Effector CD4-positive, alpha-beta T cell (primary cell): ENCODE results near the gene ZNF217.
"Not testable (repeated sequence)": the region's sequence is repeated elsewhere in the genome, so short reads cannot be mapped to it uniquely, and the experiment has no call there.

ENCODE experiments used
- DNase-seq: peaks from one replicate; pipeline ENCODE4 v3.0.0-alpha.2; 2020

The ZNF217 gene

DNA sequence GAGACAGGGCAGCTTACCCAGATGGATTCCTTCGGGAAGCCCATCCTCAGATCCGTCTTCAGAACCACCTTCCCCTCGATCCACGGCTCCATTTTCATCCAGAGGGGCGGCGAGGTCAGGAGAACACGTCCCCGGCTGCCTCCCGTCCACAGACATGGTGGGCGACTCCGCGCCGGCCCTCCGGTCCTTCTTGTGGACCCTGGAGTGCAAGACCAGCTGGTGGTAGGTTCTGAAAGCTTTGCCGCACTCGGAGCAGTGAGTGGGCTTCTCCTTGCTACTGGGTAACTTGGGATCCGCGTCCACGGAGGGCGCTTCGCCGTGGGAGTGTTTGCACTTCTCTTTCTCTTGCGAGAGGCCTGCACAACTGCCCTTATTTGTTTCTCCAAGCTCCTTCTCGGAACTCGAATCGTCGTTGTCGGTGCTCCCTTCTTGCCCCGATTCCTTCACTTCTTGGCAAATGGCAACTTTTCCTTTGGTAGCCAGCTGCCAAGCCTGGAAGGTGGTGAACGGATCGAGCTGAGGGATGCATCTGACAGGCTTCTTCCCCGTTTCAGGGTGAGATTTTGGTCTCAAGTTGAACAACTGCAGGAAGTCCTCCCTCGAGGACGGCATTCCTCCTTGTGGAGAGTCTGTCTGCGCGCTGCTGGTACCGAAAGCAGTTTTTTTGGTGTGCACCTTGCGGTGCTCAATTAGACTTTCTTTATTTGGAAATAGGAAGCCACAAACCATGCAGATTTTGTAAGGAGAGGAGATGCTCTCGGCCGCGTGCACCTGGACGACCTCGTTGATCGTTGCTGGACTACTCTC, 12.0 kb downstream of the ZNF217 start:
- DNase-seq: no peak

DNA sequence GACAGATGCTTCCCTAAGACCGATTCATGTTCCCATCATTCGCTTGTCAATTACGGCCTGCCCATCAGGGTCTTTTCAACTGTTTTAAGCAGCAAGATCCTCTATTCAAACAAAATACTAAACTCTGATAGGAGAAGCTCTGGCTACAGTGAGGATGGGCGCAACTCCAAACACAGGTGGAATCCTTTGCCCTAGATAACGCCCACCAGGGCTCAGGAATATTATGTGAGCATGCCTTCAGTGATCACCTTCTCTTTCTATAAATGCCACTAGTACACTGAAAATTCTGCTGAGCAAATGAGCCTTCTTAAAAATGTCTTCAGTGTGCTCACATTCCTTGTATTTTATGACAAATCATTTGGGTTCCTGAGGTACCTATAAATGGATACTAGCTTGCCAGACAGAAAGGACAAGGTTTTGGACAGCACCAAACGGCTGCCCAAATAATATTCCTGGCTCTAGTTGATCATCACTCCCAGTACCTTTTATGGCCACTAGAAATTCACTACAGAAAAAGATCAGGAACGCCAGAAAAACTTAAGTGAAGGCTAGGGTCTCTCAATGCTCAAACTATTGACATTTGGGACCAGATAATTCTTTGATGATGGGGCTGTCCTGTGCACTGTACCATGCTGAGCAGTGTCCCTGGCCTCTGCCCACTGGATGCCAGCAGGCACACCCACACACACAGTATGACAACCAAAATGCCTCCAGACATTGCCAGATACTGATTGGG, 13.1 kb downstream of the ZNF217 start:
- DNase-seq: no peak

DNA sequence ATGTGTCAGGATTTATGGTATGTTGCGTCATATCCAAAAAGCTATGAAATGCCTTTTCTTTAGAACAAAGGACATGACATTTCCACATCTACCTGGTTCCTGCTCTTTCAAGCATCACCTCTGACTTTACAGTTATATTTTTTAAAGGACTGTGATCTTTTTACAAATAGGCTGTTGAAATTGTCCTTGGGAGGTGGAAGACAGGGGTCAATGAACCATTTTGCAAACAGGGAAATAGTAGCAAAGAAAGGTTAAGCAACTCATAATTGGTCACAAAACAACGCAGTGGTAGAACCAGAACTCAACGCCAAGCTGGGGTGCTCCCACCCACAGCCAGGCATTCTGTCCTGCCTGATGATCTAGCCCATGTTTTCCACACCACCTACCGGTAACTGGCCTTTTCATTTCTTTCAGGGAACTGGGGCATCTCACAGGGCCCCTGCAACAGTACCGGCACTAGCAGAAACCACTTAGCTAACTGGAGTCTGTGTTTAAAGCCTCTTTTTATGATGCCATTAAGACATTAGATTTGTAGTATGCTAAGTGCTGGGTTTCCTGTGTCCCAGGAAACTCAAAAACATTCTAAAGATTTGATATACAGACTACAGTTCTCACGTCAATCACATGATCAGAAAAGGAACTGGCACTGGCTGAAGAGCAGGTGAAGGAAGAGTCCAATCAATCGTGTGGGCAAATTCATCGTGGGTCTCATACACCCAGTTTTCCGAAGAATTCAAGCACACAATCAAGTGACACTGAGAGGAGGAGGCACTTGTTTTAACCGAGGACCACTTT, 13.9 kb downstream of the ZNF217 start:
- no peak for DNase-seq

GRCh38 chr20:53579266-53579580, 14.4 kb downstream of the ZNF217 start:
- DNase-seq: no peak

DNA sequence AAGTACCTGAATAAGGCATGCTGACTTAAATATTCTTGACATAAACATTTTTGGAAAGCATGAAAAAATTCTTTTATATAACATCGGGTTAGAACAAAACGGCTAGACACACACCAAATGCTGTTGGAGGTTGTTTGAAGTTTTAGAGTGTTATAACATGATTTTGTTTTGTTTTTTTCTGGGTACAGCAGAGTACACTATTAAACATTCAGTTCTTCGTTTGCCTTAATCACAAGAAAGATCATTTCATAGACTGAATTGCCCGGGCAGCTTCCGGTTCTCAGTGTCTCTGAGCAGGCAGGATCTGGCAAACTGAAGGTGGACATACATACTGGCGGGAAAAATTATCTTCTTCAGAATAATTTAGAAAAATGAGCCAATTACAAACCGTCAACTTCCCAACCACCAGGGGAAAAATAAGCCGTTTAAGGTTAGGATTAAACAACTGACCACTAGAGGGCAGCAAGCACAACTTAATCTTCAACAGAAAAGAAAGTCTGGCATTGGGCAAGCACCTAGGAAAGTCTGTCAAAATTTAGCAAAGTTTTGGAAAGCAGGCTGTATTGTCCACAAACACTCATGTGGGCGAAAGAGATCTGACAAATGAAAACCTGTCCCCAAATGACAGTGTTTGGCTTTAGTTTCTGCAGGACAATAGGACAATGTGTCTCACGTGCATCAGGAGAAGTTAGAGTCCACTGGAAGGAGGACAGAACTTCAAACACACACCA, 15.0 kb downstream of the ZNF217 start:
- DNase-seq: peak; percentile 74

GRCh38 chr20:53576586-53577318, 16.9 kb downstream of the ZNF217 start:
- no peak for DNase-seq

- no peak for DNase-seq
Observed at GRCh38 chr20:53576195-53576580, 17.5 kb downstream of the ZNF217 start.

DNA sequence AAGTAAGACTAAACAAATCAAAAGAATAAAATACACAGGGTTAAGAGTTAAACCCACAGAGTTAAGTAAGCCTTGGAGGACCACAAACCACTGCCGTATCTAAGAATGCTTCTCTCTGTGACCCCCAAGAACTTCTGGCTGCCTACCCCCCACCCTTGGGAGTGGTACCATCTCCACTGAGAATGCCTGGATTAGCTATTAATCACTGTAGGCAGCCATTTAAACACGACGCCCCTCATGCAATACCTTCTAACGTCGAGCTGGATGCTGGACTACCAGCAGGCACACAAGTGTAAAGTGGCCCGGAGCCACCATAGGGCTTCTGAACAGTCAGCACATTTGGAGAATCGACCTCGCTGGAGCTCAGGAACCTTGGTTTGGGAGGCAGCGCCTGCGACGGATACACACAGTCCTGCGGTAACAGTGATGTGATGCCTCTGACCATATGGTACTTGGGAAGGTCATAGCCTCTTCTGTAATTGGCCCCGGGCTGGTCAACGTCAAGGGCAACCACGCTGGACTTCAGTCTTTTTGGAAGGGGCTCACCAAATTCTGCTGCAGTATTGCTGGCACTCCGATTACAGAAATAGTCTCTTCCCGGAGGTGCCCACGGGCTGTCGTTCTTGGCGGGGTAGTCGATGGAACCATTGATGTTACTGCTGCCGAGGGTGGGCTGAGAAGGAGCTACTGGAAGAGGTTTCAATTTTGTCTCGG, 18.0 kb downstream of the ZNF217 start:
- DNase-seq: no peak

DNA sequence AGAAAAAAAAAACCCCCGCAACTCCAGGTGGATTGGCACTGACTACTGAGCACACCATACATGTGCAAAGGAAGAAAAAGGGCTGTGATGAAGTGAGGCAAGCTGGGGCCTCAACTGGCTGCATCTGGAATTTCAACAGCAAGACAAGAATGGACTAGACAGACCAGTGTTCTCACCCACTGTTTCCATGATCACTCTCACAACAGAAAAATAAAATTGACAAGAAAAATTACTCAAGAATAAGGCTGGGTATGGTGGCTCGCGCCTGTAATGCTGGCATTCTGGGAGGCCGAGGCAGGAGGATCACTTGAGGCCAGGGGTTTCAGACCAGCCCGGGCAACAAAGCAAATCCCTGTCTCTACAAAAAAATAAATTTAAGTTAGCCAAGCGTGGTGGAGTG, 18.8 kb downstream of the ZNF217 start:
- no peak for DNase-seq

GRCh38 chr20:53574259-53574789, 19.3 kb downstream of the ZNF217 start:
- no peak for DNase-seq

DNA sequence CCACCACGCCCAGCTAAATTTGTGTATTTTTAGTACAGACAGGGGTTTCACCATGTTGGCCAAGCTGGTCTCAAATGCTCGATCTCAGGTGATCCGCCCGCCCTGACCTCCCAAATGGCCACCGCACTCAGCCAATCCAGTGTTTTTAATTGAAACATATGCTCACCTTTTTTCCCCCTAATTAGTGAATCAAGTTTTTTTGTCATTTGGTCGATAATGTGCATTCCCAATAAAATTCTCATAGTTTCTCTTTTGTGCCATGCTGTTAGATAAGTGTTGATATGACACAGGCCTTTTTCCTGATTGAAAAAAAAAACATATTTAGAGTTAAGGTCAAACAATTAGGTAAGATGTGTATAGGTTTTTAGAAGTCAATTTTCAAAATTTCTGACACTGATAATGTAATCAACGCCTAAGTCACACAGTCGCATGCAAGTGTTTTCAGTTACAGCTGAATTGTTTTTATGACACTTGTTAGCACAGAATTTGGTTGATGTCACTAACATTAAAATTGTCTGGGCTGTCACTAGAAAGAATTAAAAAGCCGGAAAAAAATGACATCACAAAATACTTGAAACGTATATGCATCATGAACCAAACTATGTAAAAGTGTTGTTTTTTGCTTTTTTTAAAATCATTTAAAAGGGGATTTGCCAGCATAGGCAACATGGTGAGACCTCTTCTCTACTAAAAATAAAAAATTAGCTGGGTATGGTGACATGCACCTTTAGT, 21.9 kb downstream of the ZNF217 start:
- DNase-seq: no peak

- no peak for DNase-seq
Observed at GRCh38 chr20:53570446-53571276, 23.0 kb downstream of the ZNF217 start.

DNA sequence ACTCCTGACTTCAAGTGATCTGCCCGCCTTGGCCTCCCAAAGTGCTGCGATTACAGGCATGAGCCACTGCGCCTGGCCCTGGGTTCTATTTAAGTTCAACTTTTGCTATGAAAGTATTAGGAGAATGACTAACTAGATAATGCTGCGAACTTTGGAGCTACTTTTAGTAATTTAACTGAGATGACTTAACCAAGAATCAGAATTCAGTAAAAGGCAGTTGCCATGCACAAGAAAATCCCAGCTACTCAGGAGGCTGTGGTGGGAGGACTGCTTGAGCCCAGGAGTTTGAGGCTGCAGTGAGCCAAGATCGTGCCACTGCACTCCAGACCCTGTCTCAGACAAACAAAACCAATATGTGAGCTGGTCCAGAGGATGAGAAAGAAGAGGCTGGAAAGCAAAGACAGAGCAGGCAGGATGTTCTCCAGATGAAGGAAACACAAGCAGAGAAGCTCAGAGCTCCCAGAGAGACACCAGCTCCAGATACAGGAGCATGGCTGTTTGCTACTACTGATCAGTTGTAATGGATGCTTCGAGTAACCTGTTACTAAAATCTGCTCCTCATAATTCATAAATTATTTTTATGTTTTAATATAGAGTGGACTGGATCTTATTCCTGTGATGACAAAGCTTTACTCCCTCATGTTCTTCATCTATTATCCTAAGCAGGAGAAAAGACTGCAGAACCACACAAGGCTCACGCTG, 23.9 kb downstream of the ZNF217 start:
- no peak for DNase-seq

DNA sequence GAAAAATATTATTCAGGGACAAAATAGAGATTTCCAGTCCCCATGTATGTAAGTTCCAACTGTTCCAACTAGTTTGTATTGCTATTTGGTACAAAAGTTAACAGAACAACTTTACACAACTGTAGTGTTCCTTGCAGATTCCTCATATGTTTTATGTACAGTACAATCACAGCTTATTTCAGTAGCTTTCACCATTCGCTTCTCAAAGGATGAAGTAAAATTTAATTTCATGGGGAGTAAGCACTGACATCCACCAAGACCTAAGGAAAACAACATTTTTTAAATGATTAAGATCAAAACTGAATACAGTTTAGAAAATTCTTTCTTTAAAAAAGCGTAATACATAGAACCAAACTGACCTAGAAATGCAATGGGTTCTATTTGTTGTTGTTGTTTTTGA, 24.6 kb downstream of the ZNF217 start:
- no peak for DNase-seq

GRCh38 chr20:53568351-53568750, 25.3 kb downstream of the ZNF217 start:
- DNase-seq: no peak

DNA sequence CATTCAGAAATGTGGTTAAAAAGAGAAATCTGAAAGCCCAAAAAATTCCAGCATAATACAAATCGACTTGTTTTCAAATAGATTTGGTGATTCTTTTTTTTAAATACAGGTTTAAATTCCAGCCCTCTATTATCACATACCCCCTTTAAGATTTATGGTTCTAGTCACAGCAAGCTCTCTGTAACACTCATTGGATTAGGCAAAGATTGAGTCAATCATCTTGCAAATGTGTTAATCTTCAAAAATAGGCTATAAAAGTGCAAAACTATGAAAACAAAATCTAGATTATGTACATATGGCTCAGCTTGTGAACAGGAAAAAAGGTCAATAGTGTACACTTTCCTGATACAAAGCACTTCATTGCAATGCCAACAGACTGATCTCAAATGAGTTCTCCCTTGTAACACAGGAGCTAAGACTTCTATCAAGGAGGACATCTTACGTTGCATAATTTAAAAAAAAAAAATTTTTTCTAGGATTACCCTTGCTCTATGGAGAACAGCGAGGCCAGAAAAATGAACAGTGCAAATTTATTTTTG, 26.2 kb downstream of the ZNF217 start:
- no peak for DNase-seq

- not testable (repeated sequence) for DNase-seq
Observed at GRCh38 chr20:53566623-53567022, 27.0 kb downstream of the ZNF217 start.

DNA sequence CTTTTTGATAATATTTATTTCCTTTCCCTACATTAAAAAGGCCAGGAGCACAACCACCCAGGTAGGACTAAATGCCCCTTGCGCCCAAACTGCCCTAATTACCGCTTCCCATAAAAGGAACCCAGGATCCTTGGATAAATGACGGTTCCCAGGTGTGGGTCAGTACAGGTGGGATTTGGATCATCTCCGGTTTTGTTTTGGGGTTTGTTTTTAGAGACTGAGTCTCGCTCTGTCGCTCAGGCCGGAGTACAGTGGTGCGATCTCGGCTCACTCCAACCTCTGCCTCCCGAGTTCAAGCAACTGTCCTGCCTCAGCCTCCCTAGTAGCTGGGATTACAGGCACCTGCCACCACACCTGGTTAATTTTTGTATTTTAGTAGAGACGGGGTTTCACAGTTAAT, 28.4 kb downstream of the ZNF217 start:
- DNase-seq: no peak
